Neural progenitor cell (in vitro differentiated cells): Measurements from ENCODE around the gene RUVBL1. TPM values are rescaled to one million over a fixed set of nuclear protein-coding genes. Genes with fewer than 3 reads are reported as not detected.

Experiments used
- DNase-seq: peaks from one replicate; pipeline ENCODE4 v3.0.0-alpha.2; 2016; ENCODE audit warnings: low spot score
- H2AFZ ChIP-seq: fragments of 200-600 bp; sonication (generic); replicated peaks from 2 replicates; pipeline ENCODE4 v1.6.1; 2016; ENCODE audit warnings: antibody characterized with exemption
- H3F3A ChIP-seq: fragments of 200-600 bp; sonication (generic); 2 replicates; pipeline ENCODE4 v1.6.1; 2016; ENCODE audit warnings: antibody characterized with exemption, low read depth
- H3K27ac ChIP-seq: fragments of 200-600 bp; sonication (generic); 2 replicates; pipeline ENCODE4 v1.5.1; 2016; ENCODE audit warnings: mild to moderate bottlenecking
- H3K27me3 ChIP-seq: fragments of 200-600 bp; sonication (generic); 2 replicates; pipeline ENCODE4 v1.6.1; 2016; ENCODE audit warnings: mild to moderate bottlenecking, moderate library complexity
- H3K36me3 ChIP-seq: fragments of 200-600 bp; sonication (generic); 2 replicates; pipeline ENCODE4 v1.5.1; 2016
- H3K4me1 ChIP-seq: fragments of 200-600 bp; sonication (generic); 2 replicates; pipeline ENCODE4 v1.6.1; 2016; ENCODE audit warnings: mixed run types
- H3K4me2 ChIP-seq: fragments of 200-600 bp; sonication (generic); 2 replicates; pipeline ENCODE4 v1.6.1; 2016
- H3K4me3 ChIP-seq: fragments of 200-600 bp; sonication (generic); 2 replicates; pipeline ENCODE4 v1.5.1; 2016
- H3K79me2 ChIP-seq: fragments of 200-600 bp; sonication (generic); 2 replicates; pipeline ENCODE4 v1.6.1; 2016; ENCODE audit warnings: low read depth
- H3K9ac ChIP-seq: fragments of 200-600 bp; sonication (generic); 2 replicates; pipeline ENCODE4 v1.6.1; 2016
- H3K9me3 ChIP-seq: fragments of 200-600 bp; sonication (generic); 2 replicates; pipeline ENCODE4 v1.5.1; 2016; ENCODE audit warnings: low read depth
- H4K20me1 ChIP-seq: fragments of 200-600 bp; sonication (generic); 2 replicates; pipeline ENCODE4 v1.6.1; 2016; ENCODE audit warnings: low read depth
- H3K27ac Mint-ChIP-seq: 3 replicates; pipeline ENCODE4 v1.8.0; 2021; ENCODE audit warnings: mixed read lengths
- H3K27me3 Mint-ChIP-seq: 2 replicates; pipeline ENCODE4 v1.8.0; 2022; ENCODE audit warnings: low read depth, mild to moderate bottlenecking, inconsistent platforms, moderate library complexity, mixed read lengths; ENCODE audit not compliant: insufficient read depth
- H3K36me3 Mint-ChIP-seq: 3 replicates; pipeline ENCODE4 v1.8.0; 2021; ENCODE audit warnings: mixed read lengths
- H3K4me1 Mint-ChIP-seq: 3 replicates; pipeline ENCODE4 v1.8.0; 2021; ENCODE audit warnings: mixed read lengths
- H3K4me3 Mint-ChIP-seq: 3 replicates; pipeline ENCODE4 v1.8.0; 2021; ENCODE audit warnings: mild to moderate bottlenecking, moderate library complexity, mixed read lengths
- H3K9me3 Mint-ChIP-seq: 3 replicates; pipeline ENCODE4 v1.8.0; 2020; ENCODE audit warnings: mixed read lengths
- EZH2 ChIP-seq: fragments of 200-600 bp; sonication (generic); IDR thresholded peaks from 2 replicates; pipeline ENCODE4 v1.6.1; 2017; ENCODE audit warnings: antibody characterized with exemption, mild to moderate bottlenecking, moderate library complexity
- EZH2phosphoT487 ChIP-seq: fragments of 200-600 bp; sonication (generic); IDR thresholded peaks from 2 replicates; pipeline ENCODE4 v1.6.1; 2017; ENCODE audit warnings: antibody characterized with exemption
- total RNA-seq: library from RNA; depleted of rRNA; stranded (reverse); fragments of >200 nt; gene quantifications from 2 replicates; pipeline ENCODE4 v1.2.3, GENCODE V29; 2015; ENCODE audit warnings: low replicate concordance
- TF ChIP-seq, protein P1 (sequence below): fragments of 200-600 bp; sonication (generic); IDR thresholded peaks from 2 replicates; pipeline ENCODE4 v1.5.1; 2017; ENCODE audit warnings: antibody characterized with exemption, mild to moderate bottlenecking

RUVBL1 gene
- total RNA-seq, 1 donor from 2014 or later = 110 TPM

- H3K36me3 Mint-ChIP-seq = peaks cover 37% of the 10 kb centered on the region
These were observed 28.3 kb downstream of the RUVBL1 start for GRCh38 chr3:128095222-128095703.

GRCh38 chr3:128094295-128095151 lies 29.1 kb downstream of the RUVBL1 start:
- Histone ChIP-seq H3K9me3 (no peaks in the 10 kb centered on the region), H4K20me1 (peaks cover 21% of the 10 kb centered on the region), H3K36me3 (no peaks in the 10 kb centered on the region), H2AFZ (no peak overlapping the region), H3K4me2 (no peak overlapping the region), H3K9ac (no peak overlapping the region), H3K79me2 (peaks cover 8% of the 10 kb centered on the region), H3F3A (no peaks in the 10 kb centered on the region), H3K4me3 (no peak overlapping the region), H3K27me3 (no peaks in the 10 kb centered on the region), H3K27ac (no peak overlapping the region), H3K4me1 (peaks cover 3% of the 10 kb centered on the region)
- Mint-ChIP-seq H3K4me1 (no peaks in the 10 kb centered on the region), H3K27me3 (peaks cover 2% of the 10 kb centered on the region), H3K36me3 (peaks cover 34% of the 10 kb centered on the region), H3K27ac (no peak overlapping the region), H3K4me3 (no peak overlapping the region), H3K9me3 (no peaks in the 10 kb centered on the region)
- TF ChIP-seq EZH2 (no peak), EZH2phosphoT487 (no peak)
- TF ChIP-seq, protein P1, sequence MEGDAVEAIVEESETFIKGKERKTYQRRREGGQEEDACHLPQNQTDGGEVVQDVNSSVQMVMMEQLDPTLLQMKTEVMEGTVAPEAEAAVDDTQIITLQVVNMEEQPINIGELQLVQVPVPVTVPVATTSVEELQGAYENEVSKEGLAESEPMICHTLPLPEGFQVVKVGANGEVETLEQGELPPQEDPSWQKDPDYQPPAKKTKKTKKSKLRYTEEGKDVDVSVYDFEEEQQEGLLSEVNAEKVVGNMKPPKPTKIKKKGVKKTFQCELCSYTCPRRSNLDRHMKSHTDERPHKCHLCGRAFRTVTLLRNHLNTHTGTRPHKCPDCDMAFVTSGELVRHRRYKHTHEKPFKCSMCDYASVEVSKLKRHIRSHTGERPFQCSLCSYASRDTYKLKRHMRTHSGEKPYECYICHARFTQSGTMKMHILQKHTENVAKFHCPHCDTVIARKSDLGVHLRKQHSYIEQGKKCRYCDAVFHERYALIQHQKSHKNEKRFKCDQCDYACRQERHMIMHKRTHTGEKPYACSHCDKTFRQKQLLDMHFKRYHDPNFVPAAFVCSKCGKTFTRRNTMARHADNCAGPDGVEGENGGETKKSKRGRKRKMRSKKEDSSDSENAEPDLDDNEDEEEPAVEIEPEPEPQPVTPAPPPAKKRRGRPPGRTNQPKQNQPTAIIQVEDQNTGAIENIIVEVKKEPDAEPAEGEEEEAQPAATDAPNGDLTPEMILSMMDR = no peak
- DNase-seq = no peak

More at GRCh38 chr3:128095222-128095703, 28.3 kb downstream of the RUVBL1 start:
- no peak for TF ChIP-seq EZH2phosphoT487
- TF ChIP-seq, protein P1 = peak; percentile 61
- Histone ChIP-seq H3K9me3 (no peaks in the 10 kb centered on the region), H3K27me3 (no peaks in the 10 kb centered on the region), H3K4me2 (no peak overlapping the region), H3K27ac (no peak overlapping the region), H4K20me1 (peaks cover 28% of the 10 kb centered on the region), H3K9ac (no peak overlapping the region), H3K4me3 (no peak overlapping the region), H2AFZ (no peak overlapping the region), H3F3A (peaks cover 4% of the 10 kb centered on the region), H3K4me1 (peaks cover 9% of the 10 kb centered on the region), H3K79me2 (peaks cover 8% of the 10 kb centered on the region), H3K36me3 (no peaks in the 10 kb centered on the region)
- H3K9me3 Mint-ChIP-seq = no peaks in the 10 kb centered on the region
- H3K4me3 Mint-ChIP-seq = no peak overlapping the region
- H3K27ac Mint-ChIP-seq = no peak overlapping the region
- peaks cover 2% of the 10 kb centered on the region for H3K27me3 Mint-ChIP-seq
- DNase-seq = peak; percentile 75
- H3K4me1 Mint-ChIP-seq = no peaks in the 10 kb centered on the region

GRCh38 chr3:128091586-128091985 lies 32.0 kb downstream of the RUVBL1 start:
- Histone ChIP-seq H2AFZ (no peak overlapping the region), H3K9me3 (no peaks in the 10 kb centered on the region), H3F3A (no peaks in the 10 kb centered on the region), H3K79me2 (peaks cover 8% of the 10 kb centered on the region), H3K4me3 (no peak overlapping the region), H3K36me3 (no peaks in the 10 kb centered on the region), H3K27me3 (no peaks in the 10 kb centered on the region), H4K20me1 (peaks cover 15% of the 10 kb centered on the region), H3K4me1 (no peaks in the 10 kb centered on the region), H3K4me2 (no peak overlapping the region), H3K27ac (no peak overlapping the region), H3K9ac (no peak overlapping the region)
- H3K36me3 Mint-ChIP-seq = peaks cover 20% of the 10 kb centered on the region
- H3K9me3 Mint-ChIP-seq = no peaks in the 10 kb centered on the region
- H3K4me1 Mint-ChIP-seq = no peaks in the 10 kb centered on the region
- no peak for DNase-seq
- peaks cover 2% of the 10 kb centered on the region for H3K27me3 Mint-ChIP-seq
- no peak for TF ChIP-seq EZH2phosphoT487
- TF ChIP-seq, protein P1 = no peak
- TF ChIP-seq EZH2 = no peak
- no peak overlapping the region for H3K4me3 Mint-ChIP-seq
- no peak overlapping the region for H3K27ac Mint-ChIP-seq
